Testis (tissue), 3 donors: ENCODE results near the gene FBXW8. TPM values are rescaled to one million over a fixed set of nuclear protein-coding genes. Genes with fewer than 3 reads are reported as not detected.
A peak's percentile ranks its signal among the peaks of the same experiment; 100 is the strongest.

ENCODE experiments used
- DNase-seq: peaks from one replicate; pipeline ENCODE4 v3.0.0-alpha.2; 2019
- H3K27ac ChIP-seq, 2 donors: fragments of 200-600 bp; sonication (generic); one replicate each; pipeline ENCODE4 v1.5.1; 2019
- H3K27me3 ChIP-seq: fragments of 200-600 bp; sonication (generic); one replicate; pipeline ENCODE4 v1.5.1; 2019
- H3K36me3 ChIP-seq: fragments of 200-600 bp; sonication (generic); one replicate; pipeline ENCODE4 v1.5.1; 2017; ENCODE audit warnings: low read depth; ENCODE audit errors: missing control alignments
- H3K4me1 ChIP-seq: fragments of 200-600 bp; sonication (generic); one replicate; pipeline ENCODE4 v1.5.1; 2019
- H3K4me3 ChIP-seq, 2 donors: fragments of 200-600 bp; sonication (generic); one replicate each; pipeline ENCODE4 v1.5.1; 2017 to 2019
- H3K9me3 ChIP-seq: fragments of 200-600 bp; sonication (generic); one replicate; pipeline ENCODE4 v1.5.1; 2017
- CTCF ChIP-seq, 3 experiments: fragments of 450-650 bp in 2 of 3; fragments of 200-600 bp in 1 of 3; sonication (generic) in 1 of 3; IDR thresholded peaks; one replicate each; pipeline ENCODE4 v1.5.1; 2016 to 2019; ENCODE audit warnings: antibody characterized with exemption in 3 of 3, mild to moderate bottlenecking in 2 of 3, moderate library complexity in 1 of 3
- POLR2A ChIP-seq: fragments of 450-650 bp; IDR thresholded peaks from one replicate; pipeline ENCODE4 v1.6.1; 2017; ENCODE audit warnings: antibody characterized with exemption, mild to moderate bottlenecking, moderate library complexity
- WGBS, 2 donors: methylation state at CpG; one replicate each; pipeline ENCODE4 v1.1.5; 2018; 5-methylcytosine and 5-hydroxymethylcytosine counted together
- intact Hi-C: fragments of 100-400 bp; cut with DNase I; formaldehyde crosslinking; loops from one replicate; pipeline ENCODE4 v1.15.1; 2023; ENCODE audit warnings: low total_unique reads
- polyA plus RNA-seq: library from polyadenylated mRNA; stranded (reverse); fragments of 350-450 nt; fragmentation: Illumina TruSeq; extraction: RNeasy Lipid Tissue Mini Kit (QIAGEN cat#74804); gene quantifications from one replicate; pipeline ENCODE4 v1.2.3, GENCODE V29; 2014; ENCODE audit warnings: low read depth, low replicate concordance; ENCODE audit not compliant: insufficient read depth
- total RNA-seq, 2 donors: library from RNA; depleted of rRNA; stranded (reverse); fragments of >200 nt; gene quantifications; one replicate each; pipeline ENCODE4 v1.2.3, GENCODE V29; 2016

The FBXW8 gene
- total and polyA plus RNA-seq, 3 donors from 2014 or later = 11.1 to 32.8 (median 31.0) TPM

DNA sequence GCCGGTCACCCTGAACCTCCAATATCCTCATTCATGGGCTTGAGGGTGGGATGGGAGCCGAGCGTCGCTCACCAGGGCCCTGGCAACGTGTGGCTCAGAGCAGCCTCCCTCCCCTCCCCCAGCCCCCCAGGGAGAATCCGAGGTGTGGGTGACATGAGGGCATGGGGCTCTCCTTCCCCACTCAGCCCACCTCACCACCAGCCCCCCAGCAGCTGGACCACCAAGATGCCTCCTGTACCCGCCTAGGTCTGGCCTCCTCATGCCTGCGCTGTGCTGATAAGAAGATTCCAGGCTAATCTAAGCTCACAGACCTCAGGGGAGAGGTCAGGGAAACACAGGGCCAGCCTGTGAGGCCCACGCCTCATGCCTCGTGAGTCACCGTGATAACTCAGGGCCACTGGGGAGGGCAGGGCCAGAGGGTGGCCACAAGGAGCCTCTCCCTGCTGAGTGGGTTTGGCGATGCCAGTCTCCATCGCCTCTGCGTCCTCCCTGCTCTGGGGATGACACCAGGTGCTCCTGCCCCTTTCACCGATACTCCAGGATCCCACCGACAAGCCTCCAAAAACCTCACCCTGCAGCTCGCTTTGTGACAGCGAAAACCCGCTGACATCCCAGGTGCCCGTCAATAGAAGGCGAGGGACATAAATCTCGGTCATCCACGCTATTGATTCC lies 131.6 kb downstream of the FBXW8 start:
- intact Hi-C loops = no loop called here
- WGBS, 2 donors = 84 to 86% methylated on average over 18 to 23 of the region's 23 CpGs
- H3K27ac ChIP-seq = no peak overlapping the region
- no peaks in the 10 kb centered on the region for H3K36me3 ChIP-seq
- H3K9me3 ChIP-seq = no peaks in the 10 kb centered on the region
- DNase-seq = peak; percentile 40
- no peaks in the 10 kb centered on the region for H3K27me3 ChIP-seq
- H3K4me1 ChIP-seq = no peaks in the 10 kb centered on the region
- H3K4me3 ChIP-seq = no peak overlapping the region
- no peak for TF ChIP-seq POLR2A

DNA sequence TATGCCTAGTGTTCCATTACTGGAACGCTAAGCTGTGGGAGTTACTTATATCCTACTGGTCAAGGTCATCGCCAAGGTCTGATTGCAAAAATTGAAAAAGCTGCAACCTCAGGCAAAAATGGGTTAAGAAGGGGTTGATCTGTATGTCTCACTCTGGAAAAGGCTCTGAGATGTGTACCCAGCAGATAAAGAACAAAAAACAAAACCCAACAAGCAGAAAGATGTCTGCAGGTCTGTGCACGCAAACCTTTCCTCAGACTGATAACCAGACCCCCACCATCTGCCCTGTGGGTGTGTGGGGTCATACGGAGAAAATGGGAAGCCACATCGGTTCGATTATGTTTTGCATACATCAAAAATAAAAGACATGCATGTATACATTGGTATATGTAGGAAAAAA lies 132.1 kb downstream of the FBXW8 start:
- H3K27ac ChIP-seq = no peak overlapping the region

DNA sequence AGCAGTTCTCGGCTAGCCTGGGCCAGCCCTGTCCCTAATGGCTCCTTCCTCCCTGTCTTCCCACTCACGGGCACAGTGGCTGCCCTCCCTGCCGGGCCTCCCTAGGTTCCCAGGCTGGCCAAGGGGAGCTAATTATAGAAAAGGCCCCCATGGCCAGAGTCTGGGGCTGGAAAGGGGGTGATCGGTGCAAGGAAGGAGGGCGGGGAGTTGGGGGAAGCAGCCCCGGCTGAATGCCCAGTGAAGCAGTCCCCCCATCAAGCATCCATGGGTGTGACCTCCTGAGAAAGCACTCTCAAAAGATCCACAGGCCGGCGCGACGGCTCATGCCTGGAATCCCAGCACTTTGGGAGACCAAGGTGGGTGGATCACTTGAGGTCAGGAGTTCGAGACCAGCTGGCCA lies 133.6 kb downstream of the FBXW8 start:
- Histone ChIP-seq H3K27ac (no peak overlapping the region), H3K36me3 (no peaks in the 10 kb centered on the region), H3K4me1 (no peaks in the 10 kb centered on the region), H3K4me3 (no peak overlapping the region), H3K9me3 (no peaks in the 10 kb centered on the region), H3K27me3 (no peaks in the 10 kb centered on the region)
- no peak for DNase-seq
- no peak for TF ChIP-seq POLR2A
- WGBS, 2 donors = 85 to 94% methylated on average over 6 to 11 of the region's 11 CpGs
- intact Hi-C loops = no loop called here

More for the DNA sequence above, 132.1 kb downstream of the FBXW8 start:
- intact Hi-C loops = no loop called here
- H3K36me3 ChIP-seq = no peaks in the 10 kb centered on the region
- H3K27me3 ChIP-seq = no peaks in the 10 kb centered on the region
- DNase-seq = no peak
- 76 to 78% methylated on average over 6 of the region's 6 CpGs for WGBS, 2 donors
- H3K9me3 ChIP-seq = no peaks in the 10 kb centered on the region
- no peak overlapping the region for H3K4me3 ChIP-seq
- TF ChIP-seq CTCF (IDR thresholded peaks at IDR 0.05) (no peak), POLR2A (no peak)
- H3K4me1 ChIP-seq = no peaks in the 10 kb centered on the region

DNA sequence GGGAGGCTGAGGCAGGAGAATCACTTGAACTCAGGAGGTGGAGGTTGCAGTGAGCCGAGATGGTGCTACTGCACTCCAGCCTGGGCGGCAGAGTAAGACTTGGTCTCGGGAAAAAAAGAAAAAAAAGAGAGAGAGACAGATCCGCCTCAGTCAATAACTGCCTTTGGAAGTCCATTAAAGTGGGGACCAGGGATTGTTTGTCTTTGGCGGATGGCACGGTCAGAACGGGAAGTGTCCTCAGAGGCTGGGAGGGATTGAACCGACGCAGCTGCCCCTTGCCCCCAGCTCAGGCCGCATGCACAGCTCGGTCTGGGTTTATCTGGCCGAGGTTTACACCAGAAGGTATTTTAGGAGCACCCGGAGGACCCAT lies 134.0 kb downstream of the FBXW8 start:
- 70 to 83% methylated on average over 7 to 13 of the region's 13 CpGs for WGBS, 2 donors
- TF ChIP-seq POLR2A = no peak
- no peak for TF ChIP-seq CTCF (IDR thresholded peaks at IDR 0.05)
- H3K9me3 ChIP-seq = no peaks in the 10 kb centered on the region
- no peak overlapping the region for H3K4me3 ChIP-seq
- no peaks in the 10 kb centered on the region for H3K27me3 ChIP-seq
- no peaks in the 10 kb centered on the region for H3K36me3 ChIP-seq
- DNase-seq = no peak
- no peak overlapping the region for H3K27ac ChIP-seq
- intact Hi-C loops = no loop called here
- no peaks in the 10 kb centered on the region for H3K4me1 ChIP-seq

DNA sequence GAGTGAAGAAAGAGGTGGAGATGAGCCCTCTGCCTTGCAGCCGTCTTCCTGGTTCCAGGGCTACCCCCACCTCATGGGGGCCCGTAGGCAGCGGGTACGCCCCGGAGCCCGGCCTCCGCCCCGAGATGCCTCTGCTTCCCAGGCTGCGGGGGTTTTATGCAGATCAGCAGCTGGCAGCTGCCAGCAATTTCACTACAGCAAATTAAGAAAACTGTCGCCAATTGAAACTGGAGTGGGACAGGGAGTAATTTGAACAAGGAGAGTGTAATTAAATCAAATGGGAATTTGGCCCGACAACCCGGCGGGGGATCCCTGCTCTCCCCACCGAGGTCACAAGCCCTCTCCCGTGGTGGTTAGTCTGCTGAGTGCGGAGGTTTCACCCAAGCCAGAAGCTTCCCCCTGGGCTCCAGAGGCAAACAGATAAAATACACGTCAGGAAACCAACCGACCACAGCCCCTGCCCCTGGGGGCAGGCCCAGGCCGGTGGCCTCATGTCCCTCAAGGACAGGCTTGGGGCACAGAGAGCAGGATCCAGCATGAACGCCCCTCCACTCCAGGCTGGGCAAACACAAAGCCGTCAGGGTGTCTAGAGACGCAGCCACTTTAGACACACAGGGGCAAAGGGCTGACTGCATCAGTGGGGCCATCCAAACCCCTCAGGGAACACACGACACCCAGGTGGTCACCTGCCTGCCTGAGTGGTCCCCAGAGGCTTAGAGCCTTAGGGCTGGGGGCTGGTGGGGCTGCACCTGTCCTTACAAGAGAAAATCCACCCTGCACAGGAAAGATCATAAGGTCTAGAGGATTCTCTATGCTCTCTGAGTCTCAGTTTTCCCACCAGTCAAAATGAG lies 134.6 kb downstream of the FBXW8 start:
- H3K27ac ChIP-seq = no peak overlapping the region
- 60 to 61% methylated on average over 10 to 23 of the region's 23 CpGs for WGBS, 2 donors
- no peaks in the 10 kb centered on the region for H3K9me3 ChIP-seq
- H3K4me3 ChIP-seq = no peak overlapping the region
- H3K27me3 ChIP-seq = no peaks in the 10 kb centered on the region
- no peaks in the 10 kb centered on the region for H3K4me1 ChIP-seq
- no peaks in the 10 kb centered on the region for H3K36me3 ChIP-seq
- no peak for DNase-seq
- TF ChIP-seq POLR2A = no peak
- intact Hi-C loops = no loop called here

GRCh38 chr12:117046011-117046369 lies 135.2 kb downstream of the FBXW8 start:
- no peaks in the 10 kb centered on the region for H3K27me3 ChIP-seq
- no peak overlapping the region for H3K4me3 ChIP-seq
- intact Hi-C loops = no loop called here
- no peaks in the 10 kb centered on the region for H3K4me1 ChIP-seq
- DNase-seq = no peak
- WGBS, 2 donors = 65 to 79% methylated on average over 6 of the region's 6 CpGs
- H3K9me3 ChIP-seq = no peaks in the 10 kb centered on the region
- H3K36me3 ChIP-seq = no peaks in the 10 kb centered on the region
- H3K27ac ChIP-seq = no peak overlapping the region
- TF ChIP-seq CTCF (IDR thresholded peaks at IDR 0.05) = no peak
- no peak for TF ChIP-seq POLR2A
